GM12891 (cell line): ENCODE results near the gene BCL6.

Experiments
- DNase-seq: peaks from one replicate; pipeline ENCODE4 v3.0.0; 2011; ENCODE audit warnings: low spot score; ENCODE audit not compliant: insufficient read length
- FAIRE-seq: peaks from 2 replicates; lab custom pipeline; 2011; peaks lifted over from hg19 to GRCh38; lab: Jason Lieb, UNC
- PAX5 ChIP-seq: IDR thresholded peaks from 2 replicates; pipeline ENCODE4 v1.6.1; 2011; ENCODE audit warnings: low read length, moderate library complexity, mild to moderate bottlenecking; ENCODE audit not compliant: insufficient read depth, severe bottlenecking
- POLR2A ChIP-seq: IDR thresholded peaks from 2 replicates; pipeline ENCODE4 v1.6.1; 2011; ENCODE audit warnings: low read depth, low read length, control low read depth
- POLR2AphosphoS5 ChIP-seq: IDR thresholded peaks from 2 replicates; pipeline ENCODE4 v1.6.1; 2011; ENCODE audit warnings: low read depth, low read length, control low read depth
- POU2F2 ChIP-seq: IDR thresholded peaks from 2 replicates; pipeline ENCODE4 v1.6.1; 2011; ENCODE audit warnings: low read depth, mild to moderate bottlenecking, control low read depth, low read length, moderate library complexity
- SPI1 ChIP-seq: IDR thresholded peaks from 2 replicates; pipeline ENCODE4 v1.6.1; 2011; ENCODE audit warnings: low read depth, low read length, control low read depth
- TAF1 ChIP-seq: IDR thresholded peaks from 2 replicates; pipeline ENCODE4 v1.6.1; 2011; ENCODE audit warnings: low read depth, low read length, control low read depth

Gene BCL6

DNA sequence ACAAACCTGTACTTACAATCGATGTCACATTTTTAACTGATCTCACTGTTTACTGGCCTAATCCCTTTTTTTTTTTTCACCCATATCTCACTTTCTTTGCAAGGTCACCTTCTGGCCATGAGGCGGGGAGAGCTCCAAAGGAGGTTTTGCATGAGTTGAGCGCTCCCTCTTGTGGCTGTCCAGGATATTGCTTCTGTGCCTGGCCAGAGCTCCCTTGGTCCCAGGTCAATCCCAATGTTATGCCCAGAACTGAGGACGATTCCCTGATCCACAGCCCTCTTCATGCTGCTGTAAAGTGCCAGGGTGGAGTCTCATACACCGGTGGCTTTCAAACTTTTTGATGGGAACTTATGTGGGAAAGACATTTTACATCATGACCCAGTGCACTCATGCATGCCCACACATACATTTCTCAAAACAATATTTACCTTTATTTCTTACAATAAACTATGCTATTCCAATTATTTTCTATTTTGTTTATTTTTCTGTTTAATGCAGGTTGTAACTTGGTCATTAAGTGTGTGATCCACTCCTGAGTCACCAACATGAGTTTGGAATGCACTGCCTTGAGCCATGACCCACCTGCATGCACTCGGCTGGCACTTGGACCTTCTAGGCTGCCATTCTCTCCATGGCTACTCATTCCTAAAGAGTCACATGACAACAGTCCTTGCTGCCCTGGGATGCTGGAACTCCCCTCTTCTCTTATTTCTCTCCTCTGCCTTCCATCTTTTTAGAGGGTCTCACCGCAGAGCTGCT lies 65.5 kb downstream of the BCL6 start:
- no peak for FAIRE-seq
- DNase-seq: peak; percentile 41
- peak; percentile 7 for TF ChIP-seq PAX5
- no peak for TF ChIP-seq SPI1

- DNase-seq: no peak
- FAIRE-seq: peak; percentile 61
- TF ChIP-seq SPI1: no peak
- no peak for TF ChIP-seq POU2F2
- no peak for TF ChIP-seq PAX5
- TF ChIP-seq TAF1: no peak
- no peak for TF ChIP-seq POLR2AphosphoS5
- no peak for TF ChIP-seq POLR2A
Observed at GRCh38 chr3:187678726-187679268, 66.5 kb downstream of the BCL6 start.

GRCh38 chr3:187677604-187678003 lies 67.7 kb downstream of the BCL6 start:
- no peak for DNase-seq
- TF ChIP-seq POLR2A (no peak), POU2F2 (no peak), PAX5 (no peak), SPI1 (no peak), POLR2AphosphoS5 (no peak), TAF1 (no peak)
- no peak for FAIRE-seq

GRCh38 chr3:187673012-187673411 lies 72.3 kb downstream of the BCL6 start:
- FAIRE-seq (no peak), DNase-seq (no peak)
- TF ChIP-seq TAF1 (no peak), POLR2AphosphoS5 (no peak)
